CD4-positive, alpha-beta T cell (primary cell): ENCODE measurements around the gene GLDN. TPM values are rescaled to one million over a fixed set of nuclear protein-coding genes. Genes with fewer than 3 reads are reported as not detected.
A peak's percentile ranks its signal among the peaks of the same experiment; 100 is the strongest.

ENCODE experiments used
- ATAC-seq: fragments of 200-7000 bp; cut with Tn5 transposase; one replicate; pipeline ENCODE4 v1.10.0; 2022; ENCODE audit warnings: mild to moderate bottlenecking; ENCODE audit not compliant: poor library complexity
- CTCF ChIA-PET: fragments of 350-600 bp; sonication (Branson Sonifier 250); formaldehyde crosslinking; loops from one replicate; lab custom pipeline; 2021; ENCODE audit warnings: antibody characterized with exemption, inconsistent platforms; lab: Charles Lee
- POLR2A ChIA-PET: fragments of 350-600 bp; sonication (Branson Sonifier 250); formaldehyde crosslinking; loops from one replicate; lab custom pipeline; 2021; ENCODE audit warnings: antibody characterized with exemption, inconsistent platforms; lab: Charles Lee
- DNase-seq, 14 experiments: peaks; one replicate each; pipeline ENCODE4 v3.0.0-alpha.2; 2013 to 2020; ENCODE audit warnings: mixed read lengths in 2 of 14
- H3K27ac ChIP-seq, 2 donors: one replicate each; pipeline versions ENCODE4 v1.5.1 to v1.7.0; 2013; ENCODE audit warnings: low read length in 2 of 2, low read depth in 1 of 2, mild to moderate bottlenecking in 1 of 2
- H3K27me3 ChIP-seq, 2 experiments: 1 replicate in 1 of 2; 2 replicates in 1 of 2; pipeline versions ENCODE4 v1.6.1 to v1.7.0; 2013; ENCODE audit warnings: low read length in 2 of 2, control low read depth in 1 of 2, mild to moderate bottlenecking in 1 of 2, moderate library complexity in 1 of 2; ENCODE audit not compliant: insufficient read depth in 2 of 2, control insufficient read depth in 1 of 2
- H3K36me3 ChIP-seq: one replicate; pipeline ENCODE4 v1.6.1; 2013; ENCODE audit warnings: low read length, control low read depth; ENCODE audit not compliant: insufficient read depth
- H3K4me1 ChIP-seq: one replicate; pipeline ENCODE4 v1.6.1; 2013; ENCODE audit warnings: low read length, control low read depth; ENCODE audit not compliant: insufficient read depth
- H3K4me3 ChIP-seq: one replicate; pipeline ENCODE4 v1.5.1; 2013; ENCODE audit warnings: mild to moderate bottlenecking, low read length, moderate library complexity
- H3K9me3 ChIP-seq, 2 experiments: 1 replicate in 1 of 2; 2 replicates in 1 of 2; pipeline versions ENCODE4 v1.6.1 to v1.7.0; 2013; ENCODE audit warnings: low read length in 2 of 2, mild to moderate bottlenecking in 2 of 2, control low read depth in 1 of 2, moderate library complexity in 1 of 2; ENCODE audit not compliant: control insufficient read depth in 1 of 2, insufficient read depth in 1 of 2
- H3K27ac Mint-ChIP-seq: one replicate; pipeline ENCODE4 v1.8.0; 2020; ENCODE audit warnings: mixed read lengths
- H3K27me3 Mint-ChIP-seq: one replicate; pipeline ENCODE4 v1.8.0; 2021; ENCODE audit warnings: mixed read lengths
- H3K36me3 Mint-ChIP-seq: one replicate; pipeline ENCODE4 v1.8.0; 2021; ENCODE audit warnings: low read depth, mixed read lengths
- H3K4me1 Mint-ChIP-seq: one replicate; pipeline ENCODE4 v1.8.0; 2021; ENCODE audit warnings: low read depth, mixed read lengths
- H3K4me3 Mint-ChIP-seq: one replicate; pipeline ENCODE4 v1.8.0; 2020; ENCODE audit warnings: mild to moderate bottlenecking, mixed read lengths
- H3K9me3 Mint-ChIP-seq: one replicate; pipeline ENCODE4 v1.8.0; 2020; ENCODE audit warnings: mixed read lengths
- intact Hi-C, 2 experiments: fragments of 100-400 bp; cut with DNase I in 1 of 2; cut with micrococcal nuclease in 1 of 2; formaldehyde crosslinking; loops; one replicate each; pipeline versions ENCODE4 v1.15.1 to v1.9.0; 2023 to 2025; cut with DNase I, micrococcal nuclease
- total RNA-seq, 174 experiments: library from RNA in 2 of 174; stranded (reverse) in 2 of 174; gene quantifications; one replicate each; pipeline ENCODE4 v1.2.3 and lab custom pipeline; 2021 to 2026
- TF ChIP-seq, protein P1 (sequence below): fragments of 200-600 bp; IDR thresholded peaks from one replicate; pipeline ENCODE4 v1.8.0; 2022; ENCODE audit warnings: antibody characterized with exemption, mild to moderate bottlenecking

The GLDN gene
- total RNA-seq, 2 experiments from 2014 or later = not detected

DNA sequence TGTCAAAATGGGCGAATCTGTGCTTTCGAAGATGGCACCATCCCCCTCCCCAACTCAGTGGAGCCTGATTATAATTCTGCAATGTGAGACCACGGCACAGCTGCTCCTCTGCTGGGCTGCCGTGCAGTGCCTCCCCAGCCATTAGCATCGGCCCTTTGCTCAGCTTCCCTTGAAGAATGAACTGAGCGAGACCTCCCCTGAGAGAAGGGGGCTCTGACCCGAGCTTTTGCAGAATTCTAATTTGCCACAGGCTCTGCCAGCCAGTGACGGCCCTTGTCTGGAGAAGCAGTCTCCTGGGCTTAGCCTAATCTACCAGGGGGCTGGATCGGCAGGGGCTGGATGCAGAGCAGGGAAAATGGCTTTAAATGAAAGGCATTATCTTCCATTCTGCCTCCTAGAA, 57.2 kb downstream of the GLDN start:
- TF ChIP-seq, protein P1, sequence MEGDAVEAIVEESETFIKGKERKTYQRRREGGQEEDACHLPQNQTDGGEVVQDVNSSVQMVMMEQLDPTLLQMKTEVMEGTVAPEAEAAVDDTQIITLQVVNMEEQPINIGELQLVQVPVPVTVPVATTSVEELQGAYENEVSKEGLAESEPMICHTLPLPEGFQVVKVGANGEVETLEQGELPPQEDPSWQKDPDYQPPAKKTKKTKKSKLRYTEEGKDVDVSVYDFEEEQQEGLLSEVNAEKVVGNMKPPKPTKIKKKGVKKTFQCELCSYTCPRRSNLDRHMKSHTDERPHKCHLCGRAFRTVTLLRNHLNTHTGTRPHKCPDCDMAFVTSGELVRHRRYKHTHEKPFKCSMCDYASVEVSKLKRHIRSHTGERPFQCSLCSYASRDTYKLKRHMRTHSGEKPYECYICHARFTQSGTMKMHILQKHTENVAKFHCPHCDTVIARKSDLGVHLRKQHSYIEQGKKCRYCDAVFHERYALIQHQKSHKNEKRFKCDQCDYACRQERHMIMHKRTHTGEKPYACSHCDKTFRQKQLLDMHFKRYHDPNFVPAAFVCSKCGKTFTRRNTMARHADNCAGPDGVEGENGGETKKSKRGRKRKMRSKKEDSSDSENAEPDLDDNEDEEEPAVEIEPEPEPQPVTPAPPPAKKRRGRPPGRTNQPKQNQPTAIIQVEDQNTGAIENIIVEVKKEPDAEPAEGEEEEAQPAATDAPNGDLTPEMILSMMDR = no peak
- Histone ChIP-seq H3K4me3 (no peak overlapping the region), H3K9me3 (no peaks in the 10 kb centered on the region), H3K4me1 (no peaks in the 10 kb centered on the region), H3K27me3 (peaks cover 0 to 2% of the 10 kb centered on the region in 2 experiments), H3K36me3 (no peaks in the 10 kb centered on the region), H3K27ac (no peak overlapping the region)
- Mint-ChIP-seq H3K4me3 (no peak overlapping the region), H3K27ac (no peak overlapping the region), H3K4me1 (no peaks in the 10 kb centered on the region), H3K36me3 (no peaks in the 10 kb centered on the region), H3K27me3 (no peaks in the 10 kb centered on the region), H3K9me3 (no peaks in the 10 kb centered on the region)
- CTCF ChIA-PET = no interaction called here
- ATAC-seq = no peak
- intact Hi-C loops = no loop called here
- POLR2A ChIA-PET = no interaction called here
- DNase-seq = no peak

DNA sequence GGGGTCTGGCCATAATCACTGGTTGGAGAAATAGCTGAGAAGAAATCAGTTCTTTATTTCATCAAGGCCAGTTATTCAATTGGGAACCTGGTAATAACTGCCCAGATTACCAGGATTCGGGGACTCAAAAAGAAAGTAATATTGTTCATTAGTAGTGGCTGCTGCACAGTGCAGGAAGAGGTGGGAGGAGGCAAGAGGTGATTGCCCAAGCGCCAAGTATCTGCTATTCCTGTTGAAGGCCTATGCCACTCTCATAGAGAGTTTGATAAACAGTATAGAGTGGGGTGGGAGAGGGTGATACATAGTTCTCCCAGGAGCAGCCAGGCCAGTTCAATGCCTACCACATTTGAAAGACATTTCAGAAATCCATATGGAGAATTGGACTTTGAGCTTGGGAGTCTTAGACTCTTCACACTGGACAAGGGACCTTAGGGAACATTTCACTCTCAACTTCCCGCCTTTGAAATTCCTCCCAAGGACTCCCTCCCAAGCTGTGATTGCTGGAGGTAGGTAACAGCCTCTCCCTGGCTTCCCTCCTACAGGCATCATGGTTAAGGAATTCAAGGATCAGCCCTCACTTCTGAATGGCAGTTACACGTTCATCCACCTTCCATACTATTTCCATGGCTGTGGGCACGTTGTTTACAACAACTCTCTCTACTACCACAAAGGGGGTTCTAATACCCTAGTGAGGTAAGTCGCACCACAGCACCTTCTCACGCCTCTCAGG, 59.8 kb downstream of the GLDN start:
- ChIA-PET CTCF (no interaction called here), POLR2A (no interaction called here)
- TF ChIP-seq, protein P1 = no peak
- Histone ChIP-seq H3K9me3 (no peaks in the 10 kb centered on the region), H3K4me1 (no peaks in the 10 kb centered on the region), H3K36me3 (no peaks in the 10 kb centered on the region), H3K27ac (no peak overlapping the region), H3K4me3 (no peak overlapping the region), H3K27me3 (peaks cover 0 to 8% of the 10 kb centered on the region in 2 experiments)
- Mint-ChIP-seq H3K4me3 (no peak overlapping the region), H3K9me3 (no peaks in the 10 kb centered on the region), H3K4me1 (no peaks in the 10 kb centered on the region), H3K27ac (no peak overlapping the region), H3K36me3 (no peaks in the 10 kb centered on the region), H3K27me3 (peaks cover 6% of the 10 kb centered on the region)
- intact Hi-C loops = no loop called here
- no peak for DNase-seq
- no peak for ATAC-seq

DNA sequence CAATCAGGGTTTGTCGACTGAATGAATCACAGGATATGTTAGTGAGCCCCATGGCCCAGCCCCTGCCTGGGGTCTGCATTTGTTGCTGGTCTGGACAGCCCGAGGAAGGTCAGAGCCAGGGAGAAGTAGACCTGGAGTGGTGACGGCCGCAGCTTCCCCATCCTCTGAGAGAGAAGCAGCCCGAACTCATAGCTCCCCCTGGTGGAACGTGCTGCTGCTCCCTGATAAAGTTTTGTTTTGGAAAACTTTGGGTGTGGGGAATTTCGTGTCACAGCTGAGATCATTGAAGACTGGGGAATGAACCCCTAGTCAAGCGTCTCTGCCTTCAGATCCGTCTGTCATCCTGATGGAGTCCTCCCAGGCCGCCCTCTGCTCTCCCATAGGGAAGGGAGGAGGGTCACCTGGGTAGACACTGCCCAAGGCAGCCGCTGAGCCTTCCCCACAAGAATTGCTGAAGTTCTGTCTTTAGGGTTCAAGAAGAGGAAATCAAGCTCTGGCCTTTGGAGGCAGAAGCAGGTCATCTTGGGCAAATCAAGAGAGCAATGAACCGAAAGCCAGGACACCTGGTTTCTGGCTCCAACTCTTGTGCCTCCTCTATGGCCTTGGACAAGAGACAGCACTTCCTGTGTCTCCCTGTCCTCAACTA, 60.5 kb downstream of the GLDN start:
- Mint-ChIP-seq H3K36me3 (no peaks in the 10 kb centered on the region), H3K27me3 (peaks cover 6% of the 10 kb centered on the region), H3K4me3 (no peak overlapping the region), H3K27ac (no peak overlapping the region), H3K9me3 (no peaks in the 10 kb centered on the region), H3K4me1 (no peaks in the 10 kb centered on the region)
- H3K4me3 ChIP-seq = no peak overlapping the region
- peak in 2 of 14 experiments; percentile 15 to 25 for DNase-seq
- TF ChIP-seq, protein P1 = no peak
- no peak for ATAC-seq
- ChIA-PET CTCF (no interaction called here), POLR2A (no interaction called here)
- peaks cover 0 to 8% of the 10 kb centered on the region in 2 experiments for H3K27me3 ChIP-seq
- H3K27ac ChIP-seq = no peak overlapping the region
- no peaks in the 10 kb centered on the region for H3K36me3 ChIP-seq
- intact Hi-C loops = no loop called here
- H3K4me1 ChIP-seq = no peaks in the 10 kb centered on the region
- H3K9me3 ChIP-seq = no peaks in the 10 kb centered on the region
